H9 (cell line): ENCODE data around the gene C19orf25. TPM values are rescaled to one million over a fixed set of nuclear protein-coding genes. Genes with fewer than 3 reads are reported as not detected.

Experiments
- DNase-seq: peaks from one replicate; pipeline ENCODE4 v3.0.0-alpha.2; 2017
- H2AFZ ChIP-seq: one replicate; pipeline ENCODE4 v1.6.1; 2013; ENCODE audit warnings: mild to moderate bottlenecking, low read length, control low read depth, moderate library complexity
- H2AK5ac ChIP-seq: 2 replicates; pipeline ENCODE4 v1.6.1; 2013; ENCODE audit warnings: low read length, control low read depth, mixed read lengths; ENCODE audit not compliant: insufficient read length
- H2BK120ac ChIP-seq: one replicate; pipeline ENCODE4 v1.6.1; 2013; ENCODE audit warnings: low read depth, mild to moderate bottlenecking, low read length, control low read depth, inconsistent platforms; ENCODE audit not compliant: poor library complexity, severe bottlenecking
- H2BK12ac ChIP-seq: 2 replicates; pipeline ENCODE4 v1.6.1; 2013; ENCODE audit warnings: low read length, control low read depth, mixed read lengths, low read depth; ENCODE audit not compliant: insufficient read length
- H2BK15ac ChIP-seq: 2 replicates; pipeline ENCODE4 v1.6.1; 2013; ENCODE audit warnings: low read depth, low read length, control low read depth
- H2BK20ac ChIP-seq: one replicate; pipeline ENCODE4 v1.6.1; 2013; ENCODE audit warnings: low read depth, mild to moderate bottlenecking, low read length, control low read depth, inconsistent platforms; ENCODE audit not compliant: poor library complexity, severe bottlenecking
- H2BK5ac ChIP-seq: 2 replicates; pipeline ENCODE4 v1.6.1; 2013; ENCODE audit warnings: low read length, control low read depth, mixed read lengths; ENCODE audit not compliant: insufficient read length
- H3K14ac ChIP-seq: 2 replicates; pipeline ENCODE4 v1.6.1; 2013; ENCODE audit warnings: low read length, control low read depth; ENCODE audit not compliant: insufficient read depth
- H3K18ac ChIP-seq: 2 replicates; pipeline ENCODE4 v1.6.1; 2013; ENCODE audit warnings: low read depth, mild to moderate bottlenecking, mixed read lengths, low read length, control low read depth; ENCODE audit not compliant: insufficient read length
- H3K23ac ChIP-seq: 2 replicates; pipeline ENCODE4 v1.6.1; 2013; ENCODE audit warnings: low read length, control low read depth, mixed read lengths, low read depth; ENCODE audit not compliant: insufficient read length
- H3K23me2 ChIP-seq: 2 replicates; pipeline ENCODE4 v1.6.1; 2013; ENCODE audit warnings: low read depth, mild to moderate bottlenecking, mixed read lengths, low read length, control low read depth; ENCODE audit not compliant: insufficient read length, poor library complexity, severe bottlenecking
- H3K27ac ChIP-seq: 2 replicates; pipeline ENCODE4 v1.5.1; 2013; ENCODE audit warnings: low read length, control low read depth, mixed read lengths, low read depth; ENCODE audit not compliant: insufficient read length
- H3K27me3 ChIP-seq: 2 replicates; pipeline ENCODE4 v1.6.1; 2013; ENCODE audit warnings: low read length, control low read depth, inconsistent platforms; ENCODE audit not compliant: insufficient read depth
- H3K4ac ChIP-seq: 2 replicates; pipeline ENCODE4 v1.6.1; 2013; ENCODE audit warnings: low read depth, mild to moderate bottlenecking, control low read depth, inconsistent platforms, low read length, moderate library complexity
- H3K4me1 ChIP-seq: 2 replicates; pipeline ENCODE4 v1.6.1; 2013; ENCODE audit warnings: low read length, control low read depth, inconsistent platforms; ENCODE audit not compliant: insufficient read depth
- H3K4me2 ChIP-seq: 2 replicates; pipeline ENCODE4 v1.6.1; 2013; ENCODE audit warnings: low read length, control low read depth, mixed read lengths; ENCODE audit not compliant: insufficient read length, insufficient read depth
- H3K56ac ChIP-seq: 2 replicates; pipeline ENCODE4 v1.6.1; 2013; ENCODE audit warnings: low read depth, mild to moderate bottlenecking, mixed read lengths, low read length, control low read depth; ENCODE audit not compliant: insufficient read length
- H3K79me1 ChIP-seq: 2 replicates; pipeline ENCODE4 v1.6.1; 2013; ENCODE audit warnings: low read depth, mild to moderate bottlenecking, moderate library complexity, low read length, control low read depth, inconsistent platforms; ENCODE audit not compliant: insufficient read depth, poor library complexity, severe bottlenecking
- H3K79me2 ChIP-seq: 2 replicates; pipeline ENCODE4 v1.6.1; 2013; ENCODE audit warnings: low read length, control low read depth, inconsistent platforms; ENCODE audit not compliant: insufficient read depth
- H3K9ac ChIP-seq: 2 replicates; pipeline ENCODE4 v1.6.1; 2013; ENCODE audit warnings: low read length, control low read depth, mixed read lengths; ENCODE audit not compliant: insufficient read length; ENCODE audit errors: extremely low read depth
- H3K9me3 ChIP-seq: one replicate; pipeline ENCODE4 v1.6.1; 2013; ENCODE audit warnings: low read depth, low read length, inconsistent platforms; ENCODE audit not compliant: control insufficient read depth
- H3T11ph ChIP-seq: one replicate; pipeline ENCODE4 v1.6.1; 2013; ENCODE audit warnings: mild to moderate bottlenecking, low read length, control low read depth, inconsistent platforms
- H4K20me1 ChIP-seq: one replicate; pipeline ENCODE4 v1.6.1; 2013; ENCODE audit not compliant: control insufficient read depth, insufficient read length, insufficient read depth
- H4K5ac ChIP-seq: 2 replicates; pipeline ENCODE4 v1.6.1; 2013; ENCODE audit warnings: low read depth, mild to moderate bottlenecking, mixed read lengths, low read length, control low read depth; ENCODE audit not compliant: insufficient read length
- H4K8ac ChIP-seq: replicated peaks from 2 replicates; pipeline ENCODE4 v1.6.1; 2013; ENCODE audit warnings: low read length, control low read depth, mixed read lengths, low read depth; ENCODE audit not compliant: insufficient read length
- H4K91ac ChIP-seq: 2 replicates; pipeline ENCODE4 v1.6.1; 2013; ENCODE audit warnings: low read depth, mild to moderate bottlenecking, moderate library complexity, mixed read lengths, low read length, control low read depth; ENCODE audit not compliant: insufficient read length
- H3K27ac Mint-ChIP-seq, 3 experiments: 2 replicates in 2 of 3; 3 replicates in 1 of 3; pipeline ENCODE4 v1.8.0; 2020 to 2021; ENCODE audit warnings: mixed read lengths in 3 of 3, mild to moderate bottlenecking in 1 of 3, moderate library complexity in 1 of 3
- H3K27me3 Mint-ChIP-seq: 2 replicates; pipeline ENCODE4 v1.8.0; 2021; ENCODE audit warnings: low read depth, mild to moderate bottlenecking, moderate library complexity, mixed read lengths
- H3K36me3 Mint-ChIP-seq, 3 experiments: 2 replicates in 2 of 3; 3 replicates in 1 of 3; pipeline ENCODE4 v1.8.0; 2020 to 2021; ENCODE audit warnings: low read depth in 3 of 3, mixed read lengths in 3 of 3; ENCODE audit not compliant: insufficient read depth in 1 of 3
- H3K4me1 Mint-ChIP-seq, 2 experiments: 2 replicates each; pipeline ENCODE4 v1.8.0; 2020; ENCODE audit warnings: mixed read lengths in 2 of 2
- H3K4me3 Mint-ChIP-seq, 2 experiments: 2 replicates in 1 of 2; 3 replicates in 1 of 2; pipeline ENCODE4 v1.8.0; 2020 to 2021; ENCODE audit warnings: mild to moderate bottlenecking in 2 of 2, mixed read lengths in 2 of 2, moderate library complexity in 1 of 2
- H3K9me3 Mint-ChIP-seq, 2 experiments: 2 replicates in 1 of 2; 3 replicates in 1 of 2; pipeline ENCODE4 v1.8.0; 2020; ENCODE audit warnings: mild to moderate bottlenecking in 2 of 2, mixed read lengths in 2 of 2, moderate library complexity in 1 of 2
- CTCF ChIP-seq: fragments of 200-600 bp; sonication (generic); conservative IDR thresholded peaks from 3 replicates; pipeline ENCODE4 v1.8.0; 2021; ENCODE audit warnings: antibody characterized with exemption, mild to moderate bottlenecking
- WGBS: extraction: QIAGEN DNeasy Blood & Tissue Kit; methylation state at CpG from one replicate; pipeline ENCODE4 v1.1.7; 2013; ENCODE audit warnings: missing lambda C conversion rate, low lambda C conversion rate, mixed read lengths; ENCODE audit not compliant: insufficient read length; ENCODE audit errors: extremely low coverage; 5-methylcytosine and 5-hydroxymethylcytosine counted together
- total RNA-seq: library from RNA; stranded (reverse); gene quantifications from 2 replicates; pipeline ENCODE4 v1.2.1, GENCODE V29; 2021

The C19orf25 gene
- total RNA-seq, 1 experiment from 2014 or later: 36.8 TPM

DNA sequence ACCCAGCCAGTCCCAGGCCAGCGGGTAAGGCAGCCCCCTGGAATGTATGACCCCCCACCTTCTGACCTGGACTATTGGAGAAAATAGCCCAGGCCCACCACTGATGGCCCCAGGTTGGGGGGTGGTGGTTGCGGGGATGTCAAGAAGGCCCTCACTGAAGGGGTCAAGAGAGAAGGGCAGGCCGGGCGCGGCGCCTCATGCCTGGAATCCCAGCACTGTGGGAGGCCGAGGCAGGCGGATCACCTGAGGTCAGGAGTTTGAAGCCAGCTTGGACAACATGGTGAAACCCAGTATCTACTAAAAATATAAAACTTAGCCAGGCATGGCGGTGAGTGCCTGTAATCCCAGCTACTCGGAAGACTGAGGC lies 35.3 kb upstream of the C19orf25 start:
- H2AFZ ChIP-seq: no peak overlapping the region
- H4K8ac ChIP-seq: no peak overlapping the region
- no peak overlapping the region for H3K23ac ChIP-seq
- no peaks in the 10 kb centered on the region for H3K36me3 Mint-ChIP-seq
- H3K4me2 ChIP-seq: no peak overlapping the region
- H4K5ac ChIP-seq: no peak overlapping the region
- H3K18ac ChIP-seq: no peak overlapping the region
- H2BK120ac ChIP-seq: no peak overlapping the region
- no peak overlapping the region for H2AK5ac ChIP-seq
- no peak overlapping the region for H3K14ac ChIP-seq
- no peaks in the 10 kb centered on the region for H3K79me2 ChIP-seq
- no peaks in the 10 kb centered on the region for H3K23me2 ChIP-seq
- no peak overlapping the region for H3T11ph ChIP-seq
- H4K20me1 ChIP-seq: no peaks in the 10 kb centered on the region
- no peak overlapping the region for H3K4me3 Mint-ChIP-seq
- no peaks in the 10 kb centered on the region for H3K27me3 ChIP-seq
- no peak for TF ChIP-seq CTCF
- no peaks in the 10 kb centered on the region for H3K79me1 ChIP-seq
- no peak for DNase-seq
- no peak overlapping the region for H3K9ac ChIP-seq
- H2BK12ac ChIP-seq: no peak overlapping the region
- peaks cover 0 to 8% of the 10 kb centered on the region in 2 experiments; a peak in 1 of 5 replicates for H3K9me3 Mint-ChIP-seq
- no peak overlapping the region for H3K27ac ChIP-seq
- no CpG with 5 or more reads among the region's 10 CpGs for WGBS
- H3K4ac ChIP-seq: no peak overlapping the region
- no peaks in the 10 kb centered on the region for H3K9me3 ChIP-seq
- peaks cover 77% of the 10 kb centered on the region for H3K27me3 Mint-ChIP-seq
- H2BK20ac ChIP-seq: no peak overlapping the region
- no peaks in the 10 kb centered on the region for H3K4me1 ChIP-seq
- H4K91ac ChIP-seq: no peak overlapping the region
- H3K4me1 Mint-ChIP-seq: peaks cover 12 to 14% of the 10 kb centered on the region in 2 experiments
- no peak overlapping the region for H2BK5ac ChIP-seq
- no peak overlapping the region for H2BK15ac ChIP-seq
- no peak overlapping the region for H3K27ac Mint-ChIP-seq
- no peak overlapping the region for H3K56ac ChIP-seq
